ENCODE measurements around the gene SYNPO. TPM values are rescaled to one million over a fixed set of nuclear protein-coding genes. Genes with fewer than 3 reads are reported as not detected.

The SYNPO gene
- total RNA-seq, 4 donors from 2014 or later = 15.5 to 89.4 (median 41.8) TPM

- H3K9me3 ChIP-seq = no peaks in the 10 kb centered on the region
- intact Hi-C loops (cut with DNase I; ENCODE audit: low total_unique reads) (no loop called here), in situ Hi-C loops (cut with MboI; ENCODE audit: low pct_ligation_motif_present in 1 of 4, low pct_unique_long_range_greater_than_20kb in 1 of 4, low sequenced_read_pairs in 3 of 4) (no loop called here)
- no peaks in the 10 kb centered on the region for H3K27me3 ChIP-seq
- H3K36me3 ChIP-seq = peaks cover 0 to 56% (median 30%) of the 10 kb centered on the region in 4 donors
- no peaks in the 10 kb centered on the region for H3K4me1 ChIP-seq
- no peak overlapping the region for H3K27ac ChIP-seq
- WGBS, 2 donors (ENCODE audit: low coverage in 1 of 2) = 76% methylated on average over 5 to 6 of the region's 6 CpGs
- H3K4me3 ChIP-seq = no peak overlapping the region
- no peak for DNase-seq
- no peak for TF ChIP-seq CTCF (IDR thresholded peaks at IDR 0.05)
- no peak for TF ChIP-seq POLR2A (IDR thresholded peaks at IDR 0.05)
- no peak for TF ChIP-seq EP300 (IDR thresholded peaks at IDR 0.05; ENCODE audit: low read depth)
- TF ChIP-seq POLR2AphosphoS5 (IDR thresholded peaks at IDR 0.05) = no peak
Observed at GRCh38 chr5:150690760-150691159, 50.3 kb downstream of the SYNPO start.

- Histone ChIP-seq H3K4me3 (no peak overlapping the region), H3K27ac (no peak overlapping the region), H3K36me3 (peaks cover 0 to 71% (median 38%) of the 10 kb centered on the region in 4 donors), H3K4me1 (no peaks in the 10 kb centered on the region), H3K9me3 (no peaks in the 10 kb centered on the region), H3K27me3 (no peaks in the 10 kb centered on the region)
- in situ Hi-C loops (cut with MboI; ENCODE audit: low pct_ligation_motif_present in 1 of 4, low pct_unique_long_range_greater_than_20kb in 1 of 4, low sequenced_read_pairs in 3 of 4) (no loop called here), intact Hi-C loops (cut with DNase I; ENCODE audit: low total_unique reads) (no loop called here)
- DNase-seq = no peak
- TF ChIP-seq POLR2A (IDR thresholded peaks at IDR 0.05) (no peak), CTCF (IDR thresholded peaks at IDR 0.05) (no peak), POLR2AphosphoS5 (IDR thresholded peaks at IDR 0.05) (no peak), EP300 (IDR thresholded peaks at IDR 0.05; ENCODE audit: low read depth) (no peak)
- 85% methylated on average over 3 of the region's 3 CpGs; no CpG with 5 or more reads in 1 of the 2 donors for WGBS, 2 donors (ENCODE audit: low coverage in 1 of 2)
Observed at GRCh38 chr5:150692276-150692675, 51.8 kb downstream of the SYNPO start.

GRCh38 chr5:150694612-150695011 is 54.2 kb downstream of the SYNPO start:
- H3K27ac ChIP-seq = no peak overlapping the region
- H3K4me1 ChIP-seq = peaks cover 6 to 9% (median 8%) of the 10 kb centered on the region in 4 donors
- no peak for DNase-seq
- in situ Hi-C loops (cut with MboI; ENCODE audit: low pct_ligation_motif_present in 1 of 4, low pct_unique_long_range_greater_than_20kb in 1 of 4, low sequenced_read_pairs in 3 of 4) (no loop called here), intact Hi-C loops (cut with DNase I; ENCODE audit: low total_unique reads) (no loop called here)
- 80 to 89% methylated on average over 2 to 3 of the region's 3 CpGs for WGBS, 2 donors (ENCODE audit: low coverage in 1 of 2)
- no peaks in the 10 kb centered on the region for H3K9me3 ChIP-seq
- H3K27me3 ChIP-seq = no peaks in the 10 kb centered on the region
- H3K36me3 ChIP-seq = peaks cover 0 to 81% (median 43%) of the 10 kb centered on the region in 4 donors
- TF ChIP-seq EP300 (IDR thresholded peaks at IDR 0.05; ENCODE audit: low read depth) = no peak
- no peak for TF ChIP-seq POLR2A (IDR thresholded peaks at IDR 0.05)
- no peak for TF ChIP-seq CTCF (IDR thresholded peaks at IDR 0.05)
- no peak for TF ChIP-seq POLR2AphosphoS5 (IDR thresholded peaks at IDR 0.05)
- no peak overlapping the region for H3K4me3 ChIP-seq

GRCh38 chr5:150700246-150700593 is 59.8 kb downstream of the SYNPO start:
- TF ChIP-seq CTCF (IDR thresholded peaks at IDR 0.05) = no peak
- no peak for TF ChIP-seq POLR2AphosphoS5 (IDR thresholded peaks at IDR 0.05)
- TF ChIP-seq EP300 (IDR thresholded peaks at IDR 0.05; ENCODE audit: low read depth) = no peak
- TF ChIP-seq POLR2A (IDR thresholded peaks at IDR 0.05) = no peak
- H3K4me3 ChIP-seq = peak overlapping the region; percentile 88 to 98 (median 92)
- no peak for DNase-seq
- H3K27me3 ChIP-seq = no peaks in the 10 kb centered on the region
- intact Hi-C loops (cut with DNase I; ENCODE audit: low total_unique reads) (no loop called here), in situ Hi-C loops (cut with MboI; ENCODE audit: low pct_ligation_motif_present in 1 of 4, low pct_unique_long_range_greater_than_20kb in 1 of 4, low sequenced_read_pairs in 3 of 4) (no loop called here)
- H3K4me1 ChIP-seq = peaks cover 11 to 32% (median 22%) of the 10 kb centered on the region in 4 donors
- peaks cover 0 to 31% (median 16%) of the 10 kb centered on the region in 4 donors for H3K36me3 ChIP-seq
- peak overlapping the region; percentile 95 to 98 (median 96) for H3K27ac ChIP-seq
- WGBS, 2 donors (ENCODE audit: low coverage in 1 of 2) = 2 to 6% methylated on average over 11 to 15 of the region's 15 CpGs
- no peaks in the 10 kb centered on the region for H3K9me3 ChIP-seq

Measured in transverse colon (tissue), 4 donors.